GM11168 (cell line): ENCODE data around the gene NGLY1.

Experiments
- in situ Hi-C: fragments of 300-500 bp; cut with MboI; formaldehyde crosslinking; loops from one replicate; pipeline ENCODE4 v1.12.0; 2022; ENCODE audit warnings: low sequenced_read_pairs; ENCODE audit not compliant: unreplicated experiment

The NGLY1 gene

DNA sequence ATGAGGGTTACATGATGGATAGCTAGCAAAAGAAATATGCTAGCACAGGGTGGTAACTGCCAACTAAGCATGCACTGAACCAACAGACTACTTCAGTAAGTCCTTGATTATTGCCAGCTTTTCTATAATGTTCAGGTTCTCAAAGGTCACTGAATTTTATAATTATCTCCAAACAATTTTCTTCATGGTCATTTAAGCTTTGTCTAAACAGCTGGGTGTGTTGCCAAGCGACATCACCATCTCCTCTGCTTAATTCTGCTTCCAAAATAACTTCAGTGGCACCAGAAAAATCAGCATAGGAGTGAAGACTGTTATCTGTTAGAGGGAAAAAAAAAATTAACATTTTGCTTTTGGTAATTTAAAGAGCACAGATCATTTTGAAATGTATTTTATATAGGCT, 63.9 kb downstream of the NGLY1 start:
- in situ Hi-C loops = no loop called here

DNA sequence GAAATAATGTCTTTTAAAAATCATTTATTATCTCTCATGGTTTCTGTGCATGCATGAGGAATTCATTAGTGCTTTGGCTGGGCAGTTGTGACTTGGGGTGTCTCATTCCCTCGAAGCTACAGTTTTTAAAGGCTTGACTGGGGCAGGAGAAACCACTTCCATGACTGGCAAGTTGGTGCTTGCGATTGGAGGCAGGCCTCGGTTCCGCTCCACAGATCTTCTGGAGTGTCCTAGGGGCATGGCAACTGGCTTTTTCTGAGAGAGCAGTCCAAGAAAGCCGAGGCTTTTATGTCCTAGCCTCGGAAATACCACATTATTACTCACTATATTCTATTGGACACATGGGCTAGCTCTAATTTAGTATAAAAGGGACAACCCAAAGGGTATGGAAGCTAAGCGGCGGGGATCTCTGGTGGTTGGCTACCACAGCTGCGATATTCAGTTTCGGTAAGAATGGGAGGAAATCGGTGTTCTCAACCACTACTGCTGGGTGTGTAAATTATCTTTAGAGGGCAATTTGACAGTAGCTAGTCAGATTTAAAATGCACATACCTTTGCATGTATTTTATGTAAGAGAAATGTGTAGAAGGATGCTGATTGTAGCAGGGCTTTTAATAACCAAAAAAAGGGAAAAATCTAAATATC, 69.8 kb downstream of the NGLY1 start:
- in situ Hi-C loops = no loop called here

- in situ Hi-C loops = no loop called here
Measured at GRCh38 chr3:25711090-25711489, 72.2 kb downstream of the NGLY1 start.

GRCh38 chr3:25708036-25708435, 75.2 kb downstream of the NGLY1 start:
- in situ Hi-C loops = no loop called here

DNA sequence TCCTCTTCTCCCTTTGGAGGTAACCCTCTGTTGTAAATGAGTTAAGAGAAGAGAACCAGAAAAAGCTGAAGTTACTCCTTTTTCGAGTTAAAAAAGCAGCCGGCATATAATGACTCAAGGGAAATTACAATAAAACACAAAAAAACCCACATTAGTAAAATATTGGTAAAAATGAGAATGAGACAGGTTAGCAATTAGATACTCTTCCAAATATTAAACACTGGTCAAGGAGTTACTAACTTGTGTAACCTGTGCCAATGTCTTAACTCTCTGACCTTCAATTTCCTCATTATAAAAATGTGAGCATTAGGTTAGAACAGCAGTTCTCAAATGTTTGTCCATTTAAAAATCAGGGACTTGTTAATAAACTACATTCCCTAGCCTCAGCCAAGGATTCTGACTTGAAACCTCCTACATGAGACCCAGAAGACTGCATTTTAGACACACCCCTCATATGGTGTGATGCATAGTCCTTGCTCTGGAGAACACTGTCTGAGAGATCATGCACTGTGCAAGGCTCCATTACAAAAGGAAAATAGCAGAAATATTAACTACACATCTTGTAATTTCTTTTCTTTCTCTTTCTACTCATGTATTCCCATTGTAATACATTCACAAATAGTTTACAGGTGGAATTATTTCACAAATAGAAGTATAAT, 75.8 kb downstream of the NGLY1 start:
- in situ Hi-C loops = no loop called here

- in situ Hi-C loops = no loop called here
Measured at GRCh38 chr3:25706213-25706612, 77.0 kb downstream of the NGLY1 start.

- in situ Hi-C loops = no loop called here
Measured at GRCh38 chr3:25697553-25697952, 85.7 kb downstream of the NGLY1 start.

DNA sequence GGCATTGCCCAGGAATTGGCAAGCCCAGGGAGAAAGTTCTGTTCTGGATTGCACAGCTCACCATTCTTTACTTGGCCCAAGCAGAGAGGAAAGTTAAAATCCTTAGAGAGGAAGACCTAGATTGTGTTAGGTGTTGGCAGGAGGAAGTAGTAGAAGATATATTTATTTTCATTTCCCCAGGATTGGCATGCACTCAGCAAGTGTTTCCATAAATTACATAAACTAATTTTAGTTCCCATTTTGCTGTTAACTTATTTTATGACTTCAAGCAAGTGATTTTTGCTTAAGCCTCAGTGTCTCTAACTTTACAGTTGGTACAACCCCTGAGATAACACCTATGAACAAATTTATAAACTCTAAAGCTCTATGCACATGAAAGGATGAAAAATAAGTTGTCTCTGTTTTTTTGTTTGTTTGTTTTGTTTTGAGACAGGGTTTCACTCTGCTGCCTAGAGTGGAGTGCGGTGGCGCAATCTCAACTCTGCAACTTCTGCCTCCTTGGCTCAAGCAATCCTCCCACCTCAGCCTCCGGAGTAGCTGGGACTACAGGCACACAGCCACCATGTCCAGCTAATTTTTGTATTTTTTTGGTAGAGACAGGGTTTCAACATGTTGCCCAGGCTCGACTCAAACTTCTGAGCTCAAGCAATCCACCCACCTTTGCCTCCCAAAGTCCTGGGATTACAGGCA, 87.4 kb downstream of the NGLY1 start:
- in situ Hi-C loops = no loop called here

GRCh38 chr3:25693238-25693637, 90.0 kb downstream of the NGLY1 start:
- in situ Hi-C loops = no loop called here

- in situ Hi-C loops = no loop called here
Measured at GRCh38 chr3:25692341-25692740, 90.9 kb downstream of the NGLY1 start.

- in situ Hi-C loops = no loop called here
Measured at GRCh38 chr3:25690768-25691533, 92.3 kb downstream of the NGLY1 start.

GRCh38 chr3:25689226-25689625, 94.0 kb downstream of the NGLY1 start:
- in situ Hi-C loops = no loop called here

GRCh38 chr3:25687742-25688141, 95.5 kb downstream of the NGLY1 start:
- in situ Hi-C loops = no loop called here

DNA sequence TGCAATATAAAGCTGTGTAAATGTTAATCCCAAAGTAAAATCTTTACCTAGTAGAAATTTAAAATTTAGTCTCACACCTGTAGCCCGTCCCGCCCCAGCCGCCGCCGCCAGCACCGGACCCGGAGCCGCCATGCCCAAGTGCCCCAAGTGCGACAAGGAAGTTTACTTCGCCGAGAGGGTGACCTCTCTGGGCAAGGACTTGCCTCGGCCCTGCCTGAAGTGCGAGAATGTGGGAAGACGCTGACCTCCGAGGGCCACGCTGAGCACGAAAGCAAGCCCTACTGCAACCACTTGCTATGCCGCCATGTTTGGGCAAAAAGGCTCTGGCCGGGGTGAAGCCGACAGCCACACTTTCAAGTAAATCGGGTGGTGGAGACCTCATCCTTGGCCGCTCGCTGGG, 96.5 kb downstream of the NGLY1 start:
- in situ Hi-C loops = no loop called here

GRCh38 chr3:25683882-25684281, 99.4 kb downstream of the NGLY1 start:
- in situ Hi-C loops = no loop called here

DNA sequence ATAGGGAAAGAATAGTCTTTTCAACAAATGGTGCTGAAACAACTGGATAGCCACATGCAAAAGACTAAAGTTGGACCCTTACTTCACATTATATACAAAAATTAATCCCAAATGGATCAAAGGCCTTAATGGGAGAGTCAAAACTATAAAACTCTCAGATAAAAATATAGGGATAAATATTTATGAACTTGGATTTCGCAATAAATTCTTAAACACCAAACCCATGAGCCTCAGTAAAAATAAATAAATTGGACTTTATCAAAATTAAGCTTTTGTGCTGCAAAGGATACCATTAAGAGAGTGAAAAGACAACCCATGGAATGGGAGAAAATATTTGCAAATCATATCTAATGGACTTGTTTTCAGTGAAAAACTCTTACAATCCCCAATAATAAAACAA, 99.8 kb downstream of the NGLY1 start:
- in situ Hi-C loops = no loop called here

DNA sequence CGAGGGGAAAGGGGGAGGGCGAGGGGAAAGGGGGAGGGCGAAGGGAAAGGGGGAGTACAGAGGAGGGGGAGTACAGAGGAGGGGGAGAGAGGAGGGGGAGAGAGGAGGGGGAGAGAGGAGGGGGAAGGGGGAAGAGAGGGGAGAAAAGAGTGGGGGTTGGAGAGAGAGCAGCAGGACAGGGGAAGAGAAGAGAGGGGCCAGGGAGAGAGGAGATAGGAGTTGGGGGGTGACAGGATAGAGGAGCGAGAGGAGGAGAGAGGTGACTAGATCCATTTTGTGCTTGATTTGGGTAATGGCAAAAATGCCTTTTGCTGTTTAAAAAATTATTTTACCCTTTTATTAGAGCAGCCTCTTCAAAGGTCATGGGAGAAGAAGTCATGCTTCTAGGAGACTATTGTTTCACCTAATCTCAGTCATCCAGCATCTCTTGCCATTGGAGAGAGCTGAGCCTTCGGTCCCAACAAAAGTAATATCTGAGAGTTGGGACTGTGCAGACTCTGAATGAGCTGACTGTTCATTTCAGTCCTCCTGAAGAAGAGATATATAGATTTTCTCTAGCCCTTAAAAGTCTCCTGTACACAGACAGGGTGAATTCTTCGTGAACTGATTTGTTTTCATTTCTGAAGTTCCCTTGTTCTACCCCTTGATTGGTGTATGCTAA, 103.5 kb downstream of the NGLY1 start:
- in situ Hi-C loops = no loop called here

- in situ Hi-C loops = no loop called here
Measured at GRCh38 chr3:25679166-25679565, 104.1 kb downstream of the NGLY1 start.

DNA sequence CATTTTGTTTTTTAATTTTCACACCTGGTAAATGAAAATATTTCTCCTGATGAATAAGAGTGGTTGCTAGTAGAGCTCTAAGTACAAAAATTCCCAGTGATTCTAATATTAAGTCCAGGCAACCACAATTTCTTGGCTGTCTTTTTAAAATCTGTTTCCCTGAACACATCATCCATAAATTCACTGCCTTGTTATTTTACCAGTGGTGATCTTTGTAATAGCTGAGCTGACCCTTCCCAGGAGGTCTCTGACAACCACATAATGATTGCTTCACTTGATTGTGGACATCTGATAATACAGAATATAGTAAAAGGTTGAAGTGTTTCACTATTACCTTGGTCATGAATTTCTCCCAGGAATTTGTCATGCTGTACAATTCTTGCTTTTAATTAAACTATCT, 104.7 kb downstream of the NGLY1 start:
- in situ Hi-C loops = no loop called here

DNA sequence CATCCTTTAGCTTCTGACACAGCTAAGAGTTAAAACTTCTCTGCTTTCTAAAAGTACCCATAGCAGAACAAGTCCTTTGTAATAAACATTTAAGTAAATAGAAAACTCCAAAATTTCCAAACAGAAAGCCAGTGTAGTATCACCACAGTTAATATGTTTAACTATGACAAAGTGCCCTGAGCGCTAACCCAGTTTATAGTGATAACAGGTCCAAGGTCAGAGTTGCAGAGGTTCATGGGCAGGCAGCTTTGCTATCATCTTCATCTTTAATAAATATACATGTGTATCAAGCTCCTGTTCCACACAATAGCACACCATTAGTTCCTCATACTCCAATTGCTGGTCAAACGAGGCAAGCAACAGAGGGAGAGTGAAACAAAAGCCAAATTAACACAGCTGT, 106.1 kb downstream of the NGLY1 start:
- in situ Hi-C loops = no loop called here
